Measurements from ENCODE around the gene NCOA6. TPM values are rescaled to one million over a fixed set of nuclear protein-coding genes. Genes with fewer than 3 reads are reported as not detected.

The NCOA6 gene
- total RNA-seq: 10 to 100 TPM in 2 of 4 donors, 1 to 10 TPM in 2; 3.1 to 39.2 (median 10.5) TPM

- Histone ChIP-seq H3K27me3 (no peaks in the 10 kb centered on the region), H3K36me3 (no peaks in the 10 kb centered on the region), H3K4me3 (peak within 1 kb of the TSS; percentile 82 to 84), H3K4me1 (peaks cover 0 to 6% of the 10 kb centered on the region in 2 donors), H3K9me3 (no peaks in the 10 kb centered on the region), H3K27ac (peak within 1 kb of the TSS; percentile 83 to 97)
- TF ChIP-seq CTCF (IDR thresholded peaks at IDR 0.05) (no peak), POLR2A (IDR thresholded peaks at IDR 0.05) (peak in 1 of 2 donors; percentile 48)
- intact Hi-C loops (cut with DNase I; ENCODE audit: low total_unique reads): no loop called here
- peak; percentile 88 for DNase-seq
Measured at GRCh38 chr20:34825530-34826362, at the start of gene NCOA6. TSS of gene NCOA6 (minus strand) at chr20:34825651. CDS start at chr20:34782355, 43,296 bp downstream.

- H3K4me3 ChIP-seq: no peak overlapping the region
- H3K27ac ChIP-seq: peak overlapping the region in 1 of 2 donors; percentile 17
- H3K9me3 ChIP-seq: no peaks in the 10 kb centered on the region
- peaks cover 0 to 6% of the 10 kb centered on the region in 2 donors for H3K4me1 ChIP-seq
- DNase-seq: peak; percentile 75 to 79
- no peaks in the 10 kb centered on the region for H3K27me3 ChIP-seq
- no peaks in the 10 kb centered on the region for H3K36me3 ChIP-seq
- TF ChIP-seq POLR2A (IDR thresholded peaks at IDR 0.05) (no peak), CTCF (IDR thresholded peaks at IDR 0.05) (peak; percentile 59 to 93 (median 86))
- intact Hi-C loops (cut with DNase I; ENCODE audit: low total_unique reads): loop anchor here (5.0 to 10.0 kb wide), 2 partner anchors 83 to 221 kb away; partner anchors contain the start of genes GSS, MYH7B and TRPC4AP
Measured at GRCh38 chr20:34874094-34874654, 48.7 kb upstream of the NCOA6 start.

GRCh38 chr20:34873583-34874093, 48.2 kb upstream of the NCOA6 start:
- DNase-seq: no peak
- TF ChIP-seq POLR2A (IDR thresholded peaks at IDR 0.05): no peak
- TF ChIP-seq CTCF (IDR thresholded peaks at IDR 0.05): no peak
- intact Hi-C loops (cut with DNase I; ENCODE audit: low total_unique reads): loop anchor here (5.0 to 10.0 kb wide), 2 partner anchors 84 to 221 kb away; partner anchors contain the start of genes GSS, MYH7B and TRPC4AP
- Histone ChIP-seq H3K4me1 (peaks cover 0 to 6% of the 10 kb centered on the region in 2 donors), H3K9me3 (no peaks in the 10 kb centered on the region), H3K4me3 (no peak overlapping the region), H3K27me3 (no peaks in the 10 kb centered on the region), H3K27ac (peak overlapping the region in 1 of 2 donors; percentile 74), H3K36me3 (no peaks in the 10 kb centered on the region)

- H3K9me3 ChIP-seq: no peaks in the 10 kb centered on the region
- no peaks in the 10 kb centered on the region for H3K36me3 ChIP-seq
- peak within 1 kb of the TSS; percentile 74 to 81 for H3K27ac ChIP-seq
- peak in 1 of 2 donors; percentile 36 for TF ChIP-seq POLR2A (IDR thresholded peaks at IDR 0.05)
- peak; percentile 61 to 79 (median 72) for TF ChIP-seq CTCF (IDR thresholded peaks at IDR 0.05)
- H3K4me1 ChIP-seq: peaks cover 0 to 6% of the 10 kb centered on the region in 2 donors
- H3K4me3 ChIP-seq: peak within 1 kb of the TSS; percentile 66 to 69
- intact Hi-C loops (cut with DNase I; ENCODE audit: low total_unique reads): loop anchor here (5.0 to 10.0 kb wide), 2 partner anchors 85 to 222 kb away; partner anchors contain the start of genes GSS, MYH7B and TRPC4AP
- H3K27me3 ChIP-seq: no peaks in the 10 kb centered on the region
- peak; percentile 79 to 84 for DNase-seq
Measured at GRCh38 chr20:34872622-34873224, 47.3 kb upstream of the NCOA6 start, which contains the start of gene GGT7. TSS of gene GGT7 (minus strand) at chr20:34872856. CDS start at chr20:34872815, 41 bp downstream.

Data from uterus (tissue), 4 donors.